ENCODE measurements around the gene FAM170B.

FAM170B gene

GRCh38 chr10:49133706-49134248, at the start of gene FAM170B:
Gene FAM170B (minus strand): TSS chr10:49134021. CDS start chr10:49133918, 103 bp downstream.
- FAIRE-seq: no peak

- FAIRE-seq: no peak
Observed at GRCh38 chr10:49182776-49183175, 49.0 kb upstream of the FAM170B start.

- no peak for FAIRE-seq
Observed at GRCh38 chr10:49180444-49180860, 46.6 kb upstream of the FAM170B start.

- no peak for FAIRE-seq
Observed at GRCh38 chr10:49179699-49180443, 46.0 kb upstream of the FAM170B start.

GRCh38 chr10:49178489-49179471, 45.0 kb upstream of the FAM170B start:
- FAIRE-seq: no peak

- no peak for FAIRE-seq
Observed at GRCh38 chr10:49177391-49178355, 43.9 kb upstream of the FAM170B start.

- FAIRE-seq: no peak
Observed at GRCh38 chr10:49176310-49177268, 42.8 kb upstream of the FAM170B start.

- no peak for FAIRE-seq
Observed at GRCh38 chr10:49175587-49176309, 41.9 kb upstream of the FAM170B start.

- no peak for FAIRE-seq
Observed at GRCh38 chr10:49174926-49175500, 41.2 kb upstream of the FAM170B start.

GRCh38 chr10:49174261-49174925, 40.6 kb upstream of the FAM170B start:
- no peak for FAIRE-seq

- FAIRE-seq: no peak
Observed at GRCh38 chr10:49173853-49174252, 40.0 kb upstream of the FAM170B start.

- FAIRE-seq: no peak
Observed at GRCh38 chr10:49173201-49173772, 39.5 kb upstream of the FAM170B start.

- no peak for FAIRE-seq
Observed at GRCh38 chr10:49172777-49173132, 38.9 kb upstream of the FAM170B start.

- FAIRE-seq: no peak
Observed at GRCh38 chr10:49172061-49172776, 38.4 kb upstream of the FAM170B start.

- FAIRE-seq: no peak
Observed at GRCh38 chr10:49171326-49172060, 37.7 kb upstream of the FAM170B start.

GRCh38 chr10:49170632-49171325, 37.0 kb upstream of the FAM170B start:
- no peak for FAIRE-seq

GRCh38 chr10:49169776-49170175, 36.0 kb upstream of the FAM170B start:
- FAIRE-seq: no peak
